Right atrium auricular region (tissue), 2 donors: ENCODE data around the gene COA3. TPM values are rescaled to one million over a fixed set of nuclear protein-coding genes. Genes with fewer than 3 reads are reported as not detected.
A peak's percentile ranks its signal among the peaks of the same experiment; 100 is the strongest.

ENCODE experiments used
- DNase-seq: peaks from one replicate; pipeline ENCODE4 v3.0.0-alpha.2; 2019; ENCODE audit warnings: low spot score
- H3K27ac ChIP-seq, 2 donors: fragments of 200-600 bp; sonication (generic); 1 replicate in 1 of 2; 2 replicates in 1 of 2; pipeline ENCODE4 v1.5.1; 2016 to 2019
- H3K27me3 ChIP-seq, 2 donors: fragments of 200-600 bp; sonication (generic); one replicate each; pipeline versions ENCODE4 v1.5.1 to v1.6.0; 2017 to 2019
- H3K36me3 ChIP-seq: fragments of 200-600 bp; sonication (generic); one replicate; pipeline ENCODE4 v1.5.1; 2016
- H3K4me1 ChIP-seq, 2 donors: fragments of 200-600 bp; sonication (generic); one replicate each; pipeline versions ENCODE4 v1.5.1 to v1.6.0; 2017 to 2019
- H3K4me3 ChIP-seq, 2 donors: fragments of 200-600 bp; sonication (generic); 1 replicate in 1 of 2; 2 replicates in 1 of 2; pipeline ENCODE4 v1.5.1; 2017 to 2019; ENCODE audit warnings: mild to moderate bottlenecking in 1 of 2, moderate library complexity in 1 of 2
- H3K9me3 ChIP-seq, 2 donors: fragments of 200-600 bp; sonication (generic); one replicate each; pipeline ENCODE4 v1.5.1; 2019
- total RNA-seq, 2 donors: library from RNA; depleted of rRNA; stranded (reverse); fragments of >200 nt; gene quantifications; one replicate each; pipeline ENCODE4 v1.1.0, GENCODE V29; 2016
- TF ChIP-seq, protein P1 (sequence below), 2 donors: fragments of 200-600 bp; sonication (generic); IDR thresholded peaks; one replicate each; pipeline ENCODE4 v1.5.1; 2019; ENCODE audit warnings: antibody characterized with exemption in 2 of 2

Gene COA3
- total RNA-seq, 2 donors from 2014 or later = 71.6 to 77.4 TPM

DNA sequence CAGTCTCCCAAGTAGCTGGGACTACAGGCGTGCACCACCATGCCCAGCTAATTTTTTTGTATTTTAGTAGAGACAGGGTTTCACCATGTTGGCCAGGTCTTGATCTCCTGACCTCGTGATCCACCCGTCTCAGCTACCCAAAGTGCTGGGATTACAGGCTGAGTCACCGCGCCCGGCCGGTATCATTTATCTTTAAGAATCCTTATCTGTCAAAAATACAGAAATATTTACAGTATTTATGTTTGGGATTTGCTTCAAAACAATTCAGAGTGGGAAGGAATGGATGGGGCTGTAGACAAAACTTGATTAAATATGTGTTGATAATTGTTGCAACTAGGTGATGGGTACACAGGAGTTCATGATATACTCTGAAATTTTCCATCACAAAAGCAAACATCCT is 22.7 kb upstream of the COA3 start:
- H3K36me3 ChIP-seq = peaks cover 50% of the 10 kb centered on the region
- DNase-seq = no peak
- TF ChIP-seq, protein P1, sequence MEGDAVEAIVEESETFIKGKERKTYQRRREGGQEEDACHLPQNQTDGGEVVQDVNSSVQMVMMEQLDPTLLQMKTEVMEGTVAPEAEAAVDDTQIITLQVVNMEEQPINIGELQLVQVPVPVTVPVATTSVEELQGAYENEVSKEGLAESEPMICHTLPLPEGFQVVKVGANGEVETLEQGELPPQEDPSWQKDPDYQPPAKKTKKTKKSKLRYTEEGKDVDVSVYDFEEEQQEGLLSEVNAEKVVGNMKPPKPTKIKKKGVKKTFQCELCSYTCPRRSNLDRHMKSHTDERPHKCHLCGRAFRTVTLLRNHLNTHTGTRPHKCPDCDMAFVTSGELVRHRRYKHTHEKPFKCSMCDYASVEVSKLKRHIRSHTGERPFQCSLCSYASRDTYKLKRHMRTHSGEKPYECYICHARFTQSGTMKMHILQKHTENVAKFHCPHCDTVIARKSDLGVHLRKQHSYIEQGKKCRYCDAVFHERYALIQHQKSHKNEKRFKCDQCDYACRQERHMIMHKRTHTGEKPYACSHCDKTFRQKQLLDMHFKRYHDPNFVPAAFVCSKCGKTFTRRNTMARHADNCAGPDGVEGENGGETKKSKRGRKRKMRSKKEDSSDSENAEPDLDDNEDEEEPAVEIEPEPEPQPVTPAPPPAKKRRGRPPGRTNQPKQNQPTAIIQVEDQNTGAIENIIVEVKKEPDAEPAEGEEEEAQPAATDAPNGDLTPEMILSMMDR (IDR thresholded peaks at IDR 0.05) = no peak

DNA sequence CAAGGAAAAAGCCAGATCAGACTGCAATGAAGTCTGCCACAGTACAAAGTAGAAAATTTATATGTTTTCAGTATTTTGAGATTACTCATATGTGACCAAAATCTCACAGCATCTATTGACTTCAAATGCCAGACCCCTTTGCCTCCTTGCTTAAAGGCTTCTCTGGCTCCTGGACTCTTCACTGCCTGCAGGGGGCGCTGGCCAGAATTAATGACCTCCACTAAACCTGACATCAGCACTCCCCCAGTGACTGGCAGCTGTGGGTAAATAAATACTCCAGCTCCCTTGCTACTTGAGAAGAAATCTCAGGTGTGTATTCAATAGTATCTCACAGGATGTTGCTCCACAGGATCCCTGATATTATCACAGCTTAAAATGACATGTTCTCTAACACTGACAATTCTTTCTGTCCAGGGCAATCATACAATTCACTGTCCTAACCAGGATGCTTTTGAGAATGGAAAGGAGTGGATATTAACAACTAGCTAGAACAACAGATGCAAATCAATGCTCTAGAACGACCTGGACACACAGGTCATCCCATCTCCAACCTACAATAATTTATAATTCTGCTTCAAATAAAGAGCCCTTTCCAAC is 21.5 kb upstream of the COA3 start:
- DNase-seq = no peak
- Histone ChIP-seq H3K36me3 (peaks cover 62% of the 10 kb centered on the region), H3K4me1 (peaks cover 0 to 16% of the 10 kb centered on the region in 2 donors)

More for the DNA sequence above, 22.7 kb upstream of the COA3 start:
- no peak overlapping the region for H3K27ac ChIP-seq
- no peak overlapping the region for H3K4me3 ChIP-seq
- no peaks in the 10 kb centered on the region for H3K9me3 ChIP-seq
- no peaks in the 10 kb centered on the region for H3K27me3 ChIP-seq
- H3K4me1 ChIP-seq = peaks cover 0 to 16% of the 10 kb centered on the region in 2 donors

DNA sequence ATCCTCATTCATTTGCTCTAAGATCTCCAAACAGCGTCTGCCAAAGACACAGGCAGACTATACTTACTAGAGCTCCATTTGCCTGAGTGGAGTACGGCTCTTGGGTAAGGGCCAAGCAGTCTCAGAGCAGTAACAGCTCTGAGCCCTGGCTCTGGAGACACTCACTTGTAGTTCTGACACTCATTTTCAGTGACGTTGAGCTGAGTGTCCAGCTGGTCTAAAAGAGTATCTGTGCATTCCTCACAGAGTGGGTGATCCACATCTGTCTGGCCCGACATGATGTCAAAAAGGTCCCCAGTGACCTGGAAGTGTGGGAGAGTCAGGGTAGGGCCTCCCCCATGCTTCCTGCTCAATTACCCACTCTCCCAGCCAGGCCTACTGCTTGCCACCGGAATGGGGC is 19.9 kb upstream of the COA3 start:
- Histone ChIP-seq H3K9me3 (no peaks in the 10 kb centered on the region), H3K4me3 (no peak overlapping the region), H3K4me1 (peaks cover 0 to 8% of the 10 kb centered on the region in 2 donors), H3K27me3 (no peaks in the 10 kb centered on the region), H3K27ac (no peak overlapping the region), H3K36me3 (peaks cover 78% of the 10 kb centered on the region)
- DNase-seq = no peak
- TF ChIP-seq, protein P1 (IDR thresholded peaks at IDR 0.05) = no peak

More for the DNA sequence above, 21.5 kb upstream of the COA3 start:
- Histone ChIP-seq H3K27me3 (no peaks in the 10 kb centered on the region), H3K9me3 (no peaks in the 10 kb centered on the region), H3K4me3 (no peak overlapping the region), H3K27ac (no peak overlapping the region)
- TF ChIP-seq, protein P1 (IDR thresholded peaks at IDR 0.05) = peak; percentile 62 to 65

DNA sequence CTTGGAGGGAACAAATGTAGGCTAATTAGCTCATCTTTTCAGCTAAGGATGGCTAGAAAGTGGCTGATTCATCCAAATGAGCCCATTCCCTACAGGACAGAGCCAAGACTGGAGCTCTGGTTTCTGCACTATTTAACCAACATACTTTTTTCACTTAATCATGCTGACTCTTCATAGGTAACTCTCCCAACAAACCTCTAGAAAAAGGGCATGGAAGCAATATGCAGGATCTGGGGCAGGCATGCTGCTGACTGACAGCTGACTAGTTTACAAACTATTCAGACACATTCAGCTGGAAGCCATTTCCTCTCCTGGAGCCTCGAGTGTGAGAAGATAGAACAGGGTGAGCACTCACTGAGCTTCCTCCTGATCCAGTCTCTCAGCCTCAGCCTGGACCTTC is 19.4 kb upstream of the COA3 start:
- Histone ChIP-seq H3K27me3 (no peaks in the 10 kb centered on the region), H3K36me3 (peaks cover 83% of the 10 kb centered on the region), H3K9me3 (no peaks in the 10 kb centered on the region), H3K4me1 (peaks cover 0 to 3% of the 10 kb centered on the region in 2 donors), H3K4me3 (no peak overlapping the region), H3K27ac (no peak overlapping the region)
- no peak for DNase-seq
- TF ChIP-seq, protein P1 (IDR thresholded peaks at IDR 0.05) = no peak

DNA sequence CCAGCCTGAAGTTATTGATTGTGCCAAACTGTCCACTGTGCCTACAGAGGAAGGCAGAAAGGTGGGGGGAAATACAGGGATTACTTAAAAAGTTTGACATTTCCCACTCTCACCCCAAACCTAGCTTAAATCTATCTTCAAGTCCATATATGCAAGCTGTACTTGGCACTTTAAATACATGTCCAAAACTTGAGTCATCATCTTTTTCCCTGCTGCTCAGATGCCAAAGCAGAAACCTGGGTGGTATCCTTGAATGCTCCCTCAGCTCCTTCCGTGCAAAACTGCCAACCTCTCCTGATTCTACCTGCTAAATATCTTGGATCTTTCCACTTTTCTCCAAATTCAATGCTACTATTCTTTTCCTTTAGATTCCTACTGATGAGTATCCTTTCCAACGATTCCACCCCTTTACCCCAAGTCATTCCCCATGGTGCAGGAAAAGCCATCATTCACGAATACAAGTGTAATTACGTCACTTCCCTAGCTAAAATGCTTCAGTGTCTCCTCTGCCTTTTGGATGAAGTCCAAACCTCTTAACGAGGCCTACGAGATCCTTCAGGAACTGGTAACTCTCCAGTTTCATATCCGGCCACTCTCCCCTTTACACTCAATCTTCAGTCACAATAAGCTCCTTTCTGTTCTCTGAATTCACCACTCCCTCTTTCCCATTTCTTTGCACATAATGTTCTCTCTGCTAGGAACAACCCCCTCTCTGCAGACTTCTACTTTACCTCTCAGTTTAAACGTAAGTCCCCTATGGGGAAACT is 16.3 kb upstream of the COA3 start:
- Histone ChIP-seq H3K9me3 (no peaks in the 10 kb centered on the region), H3K27me3 (no peaks in the 10 kb centered on the region), H3K36me3 (peaks cover 86% of the 10 kb centered on the region), H3K27ac (no peak overlapping the region), H3K4me3 (no peak overlapping the region), H3K4me1 (no peaks in the 10 kb centered on the region)
- DNase-seq = no peak
- TF ChIP-seq, protein P1 (IDR thresholded peaks at IDR 0.05) = no peak
